PC-3 (cell line): ENCODE results near the gene SEMA6B. TPM values are rescaled to one million over a fixed set of nuclear protein-coding genes. Genes with fewer than 3 reads are reported as not detected.
"Not testable (repeated sequence)": the region's sequence is repeated elsewhere in the genome, so short reads cannot be mapped to it uniquely, and the experiment has no call there.

Source experiments
- ATAC-seq: fragments of 200-7000 bp; cut with Tn5 transposase; 2 replicates; pipeline ENCODE4 v1.9.1; 2020; ENCODE audit warnings: mild to moderate bottlenecking, moderate library complexity
- BruUV-seq: library from RNA; stranded (reverse); fragments of 400-500 nt; replicated peaks from 2 replicates; lab custom pipeline; 2021; lab: Mats Ljungman, UMichigan
- CTCF ChIA-PET: fragments of 300-600 bp; sonication (Branson Sonifier 250); formaldehyde crosslinking; loops from one replicate; lab custom pipeline; 2022; ENCODE audit warnings: antibody characterized with exemption; lab: Charles Lee
- POLR2A ChIA-PET: fragments of 300-600 bp; sonication (Branson Sonifier 250); formaldehyde crosslinking; loops from one replicate; lab custom pipeline; 2022; ENCODE audit warnings: antibody characterized with exemption; ENCODE audit not compliant: unreplicated experiment; lab: Charles Lee
- DNase-seq: peaks from one replicate; pipeline ENCODE4 v3.0.0-alpha.2; 2015
- H2AFZ ChIP-seq: fragments of 300-600 bp; sonication (generic); 2 replicates; pipeline ENCODE4 v1.6.0; 2016; ENCODE audit warnings: antibody characterized with exemption, low read length
- H3F3A ChIP-seq: fragments of 300-600 bp; sonication (generic); one replicate; pipeline ENCODE4 v1.6.0; 2017; ENCODE audit warnings: antibody characterized with exemption, low read length, control low read depth, mild to moderate bottlenecking; ENCODE audit not compliant: unreplicated experiment
- H3K27ac ChIP-seq: fragments of 300-600 bp; sonication (generic); 2 replicates; pipeline ENCODE4 v1.5.1; 2016; ENCODE audit warnings: mild to moderate bottlenecking, low read length
- H3K27me3 ChIP-seq: fragments of 300-600 bp; sonication (generic); 2 replicates; pipeline ENCODE4 v1.6.1; 2016; ENCODE audit warnings: low read length, mixed read lengths
- H3K36me3 ChIP-seq: fragments of 300-600 bp; sonication (generic); 2 replicates; pipeline ENCODE4 v1.6.1; 2016; ENCODE audit warnings: low read depth, mixed run types, low read length, mixed read lengths
- H3K4me1 ChIP-seq: fragments of 300-600 bp; sonication (generic); 2 replicates; pipeline ENCODE4 v1.5.1; 2016; ENCODE audit warnings: low read length; ENCODE audit not compliant: insufficient read depth
- H3K4me2 ChIP-seq: fragments of 300-600 bp; sonication (generic); 2 replicates; pipeline ENCODE4 v1.6.0; 2016; ENCODE audit warnings: low read length
- H3K4me3 ChIP-seq: fragments of 300-600 bp; sonication (generic); 2 replicates; pipeline ENCODE4 v1.5.1; 2016; ENCODE audit warnings: mild to moderate bottlenecking, low read length, mixed read lengths
- H3K79me2 ChIP-seq: fragments of 300-600 bp; sonication (generic); 2 replicates; pipeline ENCODE4 v1.6.1; 2017; ENCODE audit warnings: low read length, mixed read lengths
- H3K9ac ChIP-seq: fragments of 300-600 bp; sonication (generic); 2 replicates; pipeline ENCODE4 v1.6.0; 2016; ENCODE audit warnings: mild to moderate bottlenecking, low read length
- H3K9me2 ChIP-seq: fragments of 300-600 bp; sonication (generic); replicated peaks from 2 replicates; pipeline ENCODE4 v1.6.1; 2016; ENCODE audit warnings: mixed run types, low read length, mixed read lengths
- H3K9me3 ChIP-seq: fragments of 300-600 bp; sonication (generic); 2 replicates; pipeline ENCODE4 v1.6.1; 2016; ENCODE audit warnings: low read length, mixed read lengths
- H4K20me1 ChIP-seq: fragments of 300-600 bp; sonication (generic); 2 replicates; pipeline ENCODE4 v1.6.1; 2016; ENCODE audit warnings: low read length, mixed read lengths
- EZH2 ChIP-seq: fragments of 300-600 bp; sonication (generic); IDR thresholded peaks from one replicate; pipeline ENCODE4 v1.6.1; 2017; ENCODE audit warnings: antibody characterized with exemption, mild to moderate bottlenecking, low read length; ENCODE audit not compliant: unreplicated experiment
- EZH2phosphoT487 ChIP-seq: fragments of 300-600 bp; sonication (generic); IDR thresholded peaks from 2 replicates; pipeline ENCODE4 v1.6.1; 2018; ENCODE audit warnings: mild to moderate bottlenecking, antibody characterized with exemption, low read length, borderline replicate concordance
- intact Hi-C: fragments of 100-400 bp; cut with micrococcal nuclease; formaldehyde crosslinking; loops from 2 replicates; pipeline ENCODE4 v1.9.0; 2023
- total RNA-seq: library from RNA; depleted of rRNA; stranded (reverse); fragments of >200 nt; gene quantifications from 2 replicates; pipeline ENCODE4 v1.2.3, GENCODE V29; 2014
- TF ChIP-seq, protein P1 (sequence below): fragments of 300-600 bp; sonication (generic); conservative IDR thresholded peaks from 2 replicates; pipeline ENCODE4 v1.5.1; 2017; ENCODE audit warnings: antibody characterized with exemption, low read depth, mild to moderate bottlenecking, low read length

The SEMA6B gene
- total RNA-seq, 1 experiment from 2014 or later: 9.0 TPM

DNA sequence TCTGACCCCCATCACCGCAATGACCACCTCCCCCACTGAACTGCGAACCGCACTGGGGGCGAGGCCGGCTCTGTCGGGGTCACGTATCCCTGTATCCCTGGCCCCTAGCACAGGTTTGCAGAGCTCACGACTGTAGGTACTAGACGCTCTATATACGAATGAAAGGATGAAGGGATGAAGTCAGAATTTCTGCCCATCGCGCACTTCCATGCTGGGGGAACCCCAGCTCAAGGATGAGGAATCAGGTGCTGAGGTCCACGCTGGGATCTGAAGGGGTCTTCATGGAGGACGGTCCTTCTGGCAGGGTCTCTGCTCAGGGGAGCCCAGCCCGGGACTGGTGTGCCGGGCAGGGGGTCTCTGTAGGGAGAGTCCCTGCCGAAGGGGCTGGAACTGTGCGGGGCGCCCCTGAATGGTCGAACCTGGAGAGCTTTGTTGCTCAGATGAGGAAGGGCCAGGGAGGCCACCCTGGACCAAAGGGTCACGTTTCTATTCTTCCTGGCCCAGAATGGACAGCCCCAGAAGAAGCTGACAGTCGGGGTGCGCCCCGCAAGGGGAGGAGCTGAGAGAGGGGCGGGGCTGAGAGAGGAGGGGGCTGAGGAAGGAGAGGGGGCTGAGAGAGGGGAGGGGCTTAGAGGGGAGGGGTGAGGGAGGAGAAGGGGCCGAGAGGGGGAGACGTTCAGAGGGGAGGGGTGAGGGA lies 37.9 kb upstream of the SEMA6B start:
- Histone ChIP-seq H4K20me1 (no peaks in the 10 kb centered on the region), H3K9ac (no peak overlapping the region), H3K4me2 (peak overlapping the region; percentile 49), H3K4me1 (peaks cover 4% of the 10 kb centered on the region; the same call in 1 of the 2 replicates), H3K4me3 (peak overlapping the region; percentile 21; the same call in 1 of the 2 replicates), H3K79me2 (no peaks in the 10 kb centered on the region), H3F3A (no peaks in the 10 kb centered on the region), H3K36me3 (no peaks in the 10 kb centered on the region), H3K9me2 (no peaks in the 10 kb centered on the region), H3K27me3 (0 out of 2 replicates have a peak, but pooled peaks cover 4% of the 10 kb centered on the region), H3K27ac (no peak overlapping the region), H2AFZ (0 out of 2 replicates have a peak overlapping the region, but pooled peaks have one; percentile 32), H3K9me3 (no peaks in the 10 kb centered on the region)
- POLR2A ChIA-PET: no interaction called here
- TF ChIP-seq EZH2: no peak
- no TSS peak for BruUV-seq
- ATAC-seq: 0 out of 2 replicates have a peak, but pooled peaks have one; percentile 5
- DNase-seq: no peak
- intact Hi-C loops: no loop called here
- CTCF ChIA-PET: no interaction called here

GRCh38 chr19:4596033-4596904 lies 36.8 kb upstream of the SEMA6B start:
- Histone ChIP-seq H3K9me3 (no peaks in the 10 kb centered on the region), H3K79me2 (no peaks in the 10 kb centered on the region), H3K9ac (no peak overlapping the region), H3K36me3 (no peaks in the 10 kb centered on the region), H3F3A (no peaks in the 10 kb centered on the region), H4K20me1 (no peaks in the 10 kb centered on the region), H2AFZ (no peak overlapping the region), H3K4me2 (no peak overlapping the region), H3K27ac (no peak overlapping the region), H3K9me2 (no peaks in the 10 kb centered on the region), H3K4me1 (peaks cover 4% of the 10 kb centered on the region; the same call in 1 of the 2 replicates), H3K4me3 (no peak overlapping the region), H3K27me3 (no peaks in the 10 kb centered on the region)
- DNase-seq (no peak), ATAC-seq (no peak)
- TF ChIP-seq EZH2phosphoT487 (no peak), EZH2 (no peak)
- TF ChIP-seq, protein P1, sequence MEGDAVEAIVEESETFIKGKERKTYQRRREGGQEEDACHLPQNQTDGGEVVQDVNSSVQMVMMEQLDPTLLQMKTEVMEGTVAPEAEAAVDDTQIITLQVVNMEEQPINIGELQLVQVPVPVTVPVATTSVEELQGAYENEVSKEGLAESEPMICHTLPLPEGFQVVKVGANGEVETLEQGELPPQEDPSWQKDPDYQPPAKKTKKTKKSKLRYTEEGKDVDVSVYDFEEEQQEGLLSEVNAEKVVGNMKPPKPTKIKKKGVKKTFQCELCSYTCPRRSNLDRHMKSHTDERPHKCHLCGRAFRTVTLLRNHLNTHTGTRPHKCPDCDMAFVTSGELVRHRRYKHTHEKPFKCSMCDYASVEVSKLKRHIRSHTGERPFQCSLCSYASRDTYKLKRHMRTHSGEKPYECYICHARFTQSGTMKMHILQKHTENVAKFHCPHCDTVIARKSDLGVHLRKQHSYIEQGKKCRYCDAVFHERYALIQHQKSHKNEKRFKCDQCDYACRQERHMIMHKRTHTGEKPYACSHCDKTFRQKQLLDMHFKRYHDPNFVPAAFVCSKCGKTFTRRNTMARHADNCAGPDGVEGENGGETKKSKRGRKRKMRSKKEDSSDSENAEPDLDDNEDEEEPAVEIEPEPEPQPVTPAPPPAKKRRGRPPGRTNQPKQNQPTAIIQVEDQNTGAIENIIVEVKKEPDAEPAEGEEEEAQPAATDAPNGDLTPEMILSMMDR: no peak
- intact Hi-C loops: no loop called here
- POLR2A ChIA-PET: no interaction called here
- no TSS peak for BruUV-seq
- CTCF ChIA-PET: interaction anchor here (0.5 kb wide), 1 partner anchor 195 kb away, joined by 6 read pairs; the partner anchor contains the start of gene FEM1A

DNA sequence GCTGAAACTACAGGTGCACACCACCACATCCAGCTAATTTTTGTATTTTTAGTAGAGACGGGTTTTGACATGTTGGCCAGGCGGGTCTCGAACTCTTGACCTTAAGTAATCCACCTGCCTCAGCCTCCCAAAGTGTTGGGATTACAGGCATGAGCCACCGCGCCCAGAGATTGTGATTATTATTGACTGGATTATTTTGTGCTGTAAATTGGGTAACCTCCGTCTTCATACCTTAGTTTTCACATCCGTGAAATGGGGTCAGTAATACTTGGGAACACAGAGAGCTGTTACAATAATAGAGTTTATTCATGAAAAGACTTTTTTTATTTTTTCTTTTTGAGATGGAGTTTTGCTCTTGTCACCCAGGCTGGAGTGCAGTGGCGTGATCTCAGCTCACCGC lies 35.7 kb upstream of the SEMA6B start:
- H3K27ac ChIP-seq, H3K79me2 ChIP-seq, H3K9me2 ChIP-seq, BruUV-seq, POLR2A ChIA-PET, H2AFZ ChIP-seq, ATAC-seq, CTCF ChIA-PET, H3K9ac ChIP-seq, H3K4me2 ChIP-seq, H3K36me3 ChIP-seq, H4K20me1 ChIP-seq, H3F3A ChIP-seq, H3K4me1 ChIP-seq, H3K27me3 ChIP-seq, DNase-seq, intact Hi-C loops, H3K9me3 ChIP-seq, H3K4me3 ChIP-seq: not testable (repeated sequence)
